ENCODE results near the gene MBNL3. TPM values are rescaled to one million over a fixed set of nuclear protein-coding genes. Genes with fewer than 3 reads are reported as not detected.

MBNL3 gene
- total RNA-seq, 1 donor from 2014 or later, result 3.0 TPM

GRCh38 chrX:132520213-132520612 lies 31.4 kb upstream of the MBNL3 start:
- no peaks in the 10 kb centered on the region for H3K27me3 ChIP-seq (ENCODE audit: control insufficient read depth, insufficient read depth, low read length)
- TF ChIP-seq, protein P1, sequence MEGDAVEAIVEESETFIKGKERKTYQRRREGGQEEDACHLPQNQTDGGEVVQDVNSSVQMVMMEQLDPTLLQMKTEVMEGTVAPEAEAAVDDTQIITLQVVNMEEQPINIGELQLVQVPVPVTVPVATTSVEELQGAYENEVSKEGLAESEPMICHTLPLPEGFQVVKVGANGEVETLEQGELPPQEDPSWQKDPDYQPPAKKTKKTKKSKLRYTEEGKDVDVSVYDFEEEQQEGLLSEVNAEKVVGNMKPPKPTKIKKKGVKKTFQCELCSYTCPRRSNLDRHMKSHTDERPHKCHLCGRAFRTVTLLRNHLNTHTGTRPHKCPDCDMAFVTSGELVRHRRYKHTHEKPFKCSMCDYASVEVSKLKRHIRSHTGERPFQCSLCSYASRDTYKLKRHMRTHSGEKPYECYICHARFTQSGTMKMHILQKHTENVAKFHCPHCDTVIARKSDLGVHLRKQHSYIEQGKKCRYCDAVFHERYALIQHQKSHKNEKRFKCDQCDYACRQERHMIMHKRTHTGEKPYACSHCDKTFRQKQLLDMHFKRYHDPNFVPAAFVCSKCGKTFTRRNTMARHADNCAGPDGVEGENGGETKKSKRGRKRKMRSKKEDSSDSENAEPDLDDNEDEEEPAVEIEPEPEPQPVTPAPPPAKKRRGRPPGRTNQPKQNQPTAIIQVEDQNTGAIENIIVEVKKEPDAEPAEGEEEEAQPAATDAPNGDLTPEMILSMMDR (IDR thresholded peaks at IDR 0.05; ENCODE audit: insufficient read depth, low read length, poor library complexity, severe bottlenecking), result no peak
- DNase-seq (ENCODE audit: low read depth), result no peak
- no peak overlapping the region for H3K4me3 ChIP-seq (ENCODE audit: low read depth, low read length)
- no peaks in the 10 kb centered on the region for H3K36me3 ChIP-seq (ENCODE audit: control insufficient read depth, insufficient read depth, low read length)

DNA sequence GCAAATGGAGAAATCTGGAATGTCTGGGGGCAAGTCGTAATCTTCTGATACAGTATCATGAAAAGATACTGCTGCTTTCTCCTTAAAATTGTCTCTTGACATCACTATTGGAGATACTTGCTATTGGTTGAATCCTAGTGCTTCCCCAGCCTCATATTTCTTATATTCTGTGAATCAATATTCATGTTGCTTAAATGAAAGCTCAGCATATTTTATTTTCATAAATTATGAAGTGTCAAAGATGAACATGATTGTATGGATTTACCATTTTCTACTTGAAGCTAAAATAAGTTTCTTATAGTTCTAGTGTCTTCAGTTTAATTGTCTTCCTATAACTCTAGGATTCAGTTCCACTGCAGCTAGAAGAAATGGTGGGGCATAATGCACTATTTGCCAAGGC lies 29.6 kb upstream of the MBNL3 start:
- H3K36me3 ChIP-seq (ENCODE audit: control insufficient read depth, insufficient read depth, low read length), result no peaks in the 10 kb centered on the region
- no peaks in the 10 kb centered on the region for H3K27me3 ChIP-seq (ENCODE audit: control insufficient read depth, insufficient read depth, low read length)
- TF ChIP-seq, protein P1 (IDR thresholded peaks at IDR 0.05; ENCODE audit: insufficient read depth, low read length, poor library complexity, severe bottlenecking), result no peak
- H3K4me3 ChIP-seq (ENCODE audit: low read depth, low read length), result no peak overlapping the region
- no peak for DNase-seq (ENCODE audit: low read depth)

DNA sequence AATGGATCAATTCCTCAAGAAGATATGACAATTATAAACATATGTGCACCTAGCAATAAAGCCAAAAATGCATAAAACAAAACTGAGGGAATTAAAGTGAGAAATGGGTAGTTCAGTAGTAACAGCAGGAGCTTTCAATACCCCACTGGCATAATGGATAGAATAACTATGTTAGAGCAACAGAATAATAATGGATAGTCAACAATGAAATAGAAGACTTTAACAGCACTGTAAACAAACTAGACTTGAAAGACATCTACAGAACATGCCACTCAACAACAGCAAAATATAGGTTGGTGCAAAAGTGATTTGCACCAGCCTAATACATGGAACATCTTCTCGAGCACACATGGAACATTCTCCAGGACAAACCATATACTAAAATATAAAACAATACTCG lies 20.0 kb upstream of the MBNL3 start:
- no peaks in the 10 kb centered on the region for H3K36me3 ChIP-seq (ENCODE audit: control insufficient read depth, insufficient read depth, low read length)
- DNase-seq (ENCODE audit: low read depth), result no peak
- TF ChIP-seq, protein P1 (IDR thresholded peaks at IDR 0.05; ENCODE audit: insufficient read depth, low read length, poor library complexity, severe bottlenecking), result no peak
- no peaks in the 10 kb centered on the region for H3K27me3 ChIP-seq (ENCODE audit: control insufficient read depth, insufficient read depth, low read length)
- no peak overlapping the region for H3K4me3 ChIP-seq (ENCODE audit: low read depth, low read length)

DNA sequence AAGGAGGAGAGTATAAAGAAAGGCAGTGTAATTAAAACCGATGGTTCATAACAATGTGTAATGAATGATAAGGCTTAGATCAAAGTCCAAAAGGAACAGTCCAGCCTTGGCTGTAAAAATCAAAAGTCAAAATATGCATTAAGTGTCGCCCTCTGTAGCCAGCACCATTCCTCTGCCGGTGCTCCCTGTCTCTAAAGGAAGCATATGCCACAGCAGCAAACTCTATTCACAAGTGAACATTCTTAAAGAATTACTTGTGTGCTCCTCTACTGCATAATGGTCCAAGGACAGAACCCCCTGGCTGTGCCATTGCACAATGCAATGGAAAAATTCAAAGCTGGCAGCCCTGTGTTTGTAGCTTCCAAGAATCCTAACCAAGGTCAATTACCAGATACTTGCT lies 16.3 kb upstream of the MBNL3 start:
- TF ChIP-seq, protein P1 (IDR thresholded peaks at IDR 0.05; ENCODE audit: insufficient read depth, low read length, poor library complexity, severe bottlenecking), result no peak
- no peak for DNase-seq (ENCODE audit: low read depth)

DNA sequence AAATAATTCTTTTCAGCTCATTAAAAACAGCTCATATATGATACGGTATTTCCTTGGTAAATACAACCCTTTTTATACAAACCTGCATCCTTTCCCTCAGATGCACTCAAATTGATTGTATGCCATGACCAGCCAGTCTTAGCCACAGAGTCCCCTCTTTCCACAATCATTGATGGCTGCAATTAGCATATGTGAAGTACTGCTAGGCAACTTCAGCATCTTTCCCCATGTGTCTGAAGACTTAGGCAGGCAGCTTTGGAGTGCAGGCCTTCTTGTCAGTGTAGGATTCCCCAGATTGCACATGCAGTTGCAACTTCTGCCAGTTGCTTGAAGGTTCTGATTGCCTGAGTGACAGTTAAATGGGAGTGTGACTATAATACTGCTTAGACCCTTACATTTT lies 15.6 kb upstream of the MBNL3 start:
- DNase-seq (ENCODE audit: low read depth), result no peak
- TF ChIP-seq, protein P1 (IDR thresholded peaks at IDR 0.05; ENCODE audit: insufficient read depth, low read length, poor library complexity, severe bottlenecking), result no peak
- no peak overlapping the region for H3K4me3 ChIP-seq (ENCODE audit: low read depth, low read length)

More for the DNA sequence above, 16.3 kb upstream of the MBNL3 start:
- no peak overlapping the region for H3K4me3 ChIP-seq (ENCODE audit: low read depth, low read length)
- no peaks in the 10 kb centered on the region for H3K36me3 ChIP-seq (ENCODE audit: control insufficient read depth, insufficient read depth, low read length)
- H3K27me3 ChIP-seq (ENCODE audit: control insufficient read depth, insufficient read depth, low read length), result no peaks in the 10 kb centered on the region

GRCh38 chrX:132501606-132502005 lies 12.8 kb upstream of the MBNL3 start:
- no peak for DNase-seq (ENCODE audit: low read depth)
- TF ChIP-seq, protein P1 (IDR thresholded peaks at IDR 0.05; ENCODE audit: insufficient read depth, low read length, poor library complexity, severe bottlenecking), result no peak
- Histone ChIP-seq H3K4me3 (ENCODE audit: low read depth, low read length) (no peak overlapping the region), H3K36me3 (ENCODE audit: control insufficient read depth, insufficient read depth, low read length) (no peaks in the 10 kb centered on the region), H3K27me3 (ENCODE audit: control insufficient read depth, insufficient read depth, low read length) (peaks cover 2% of the 10 kb centered on the region)

More for the DNA sequence above, 15.6 kb upstream of the MBNL3 start:
- no peaks in the 10 kb centered on the region for H3K27me3 ChIP-seq (ENCODE audit: control insufficient read depth, insufficient read depth, low read length)
- H3K36me3 ChIP-seq (ENCODE audit: control insufficient read depth, insufficient read depth, low read length), result no peaks in the 10 kb centered on the region
